DOHH2 (cell line): ENCODE data around the gene SLC35E2B.

Source experiments
- H3F3A ChIP-seq: fragments of 200-600 bp; sonication (generic), shearing (Covaris generic); 2 replicates; pipeline ENCODE4 v1.6.0; 2016; ENCODE audit warnings: antibody characterized with exemption, mild to moderate bottlenecking; ENCODE audit not compliant: control insufficient read depth, insufficient read depth
- H3K27ac ChIP-seq: fragments of 200-600 bp; sonication (generic); 2 replicates; pipeline ENCODE4 v1.5.1; 2014; ENCODE audit warnings: low read depth, mild to moderate bottlenecking, low read length, moderate library complexity
- H3K27me3 ChIP-seq: fragments of 200-600 bp; sonication (generic); 2 replicates; pipeline ENCODE4 v1.6.1; 2014; ENCODE audit warnings: mild to moderate bottlenecking, low read length, mixed read lengths; ENCODE audit not compliant: control insufficient read depth
- H3K36me3 ChIP-seq: fragments of 200-600 bp; sonication (generic); 2 replicates; pipeline ENCODE4 v1.6.1; 2014; ENCODE audit warnings: mild to moderate bottlenecking, low read length, moderate library complexity, mixed read lengths; ENCODE audit not compliant: control insufficient read depth
- H3K4me1 ChIP-seq: fragments of 200-600 bp; sonication (generic); 2 replicates; pipeline ENCODE4 v1.6.1; 2014; ENCODE audit warnings: mild to moderate bottlenecking, low read length, mixed read lengths; ENCODE audit not compliant: control insufficient read depth
- H3K4me2 ChIP-seq: fragments of 200-600 bp; sonication (generic); 2 replicates; pipeline ENCODE4 v1.6.0; 2014; ENCODE audit warnings: mild to moderate bottlenecking, low read length, moderate library complexity
- H3K4me3 ChIP-seq: fragments of 200-600 bp; sonication (generic); 2 replicates; pipeline ENCODE4 v1.5.1; 2014; ENCODE audit warnings: mild to moderate bottlenecking, low read length, mixed read lengths
- H3K79me2 ChIP-seq: fragments of 200-600 bp; sonication (generic); 2 replicates; pipeline ENCODE4 v1.6.1; 2014; ENCODE audit warnings: mild to moderate bottlenecking, low read length, mixed read lengths; ENCODE audit not compliant: control insufficient read depth
- H3K9me2 ChIP-seq: fragments of 200-600 bp; sonication (generic); replicated peaks from 2 replicates; pipeline ENCODE4 v1.6.1; 2014; ENCODE audit warnings: mild to moderate bottlenecking, low read length, mixed read lengths; ENCODE audit not compliant: control insufficient read depth
- H3K9me3 ChIP-seq: fragments of 200-600 bp; sonication (generic); 2 replicates; pipeline ENCODE4 v1.6.1; 2014; ENCODE audit warnings: antibody characterized with exemption, low read length, mixed read lengths; ENCODE audit not compliant: control insufficient read depth, insufficient read depth
- H4K20me1 ChIP-seq: fragments of 200-600 bp; sonication (generic); 2 replicates; pipeline ENCODE4 v1.6.0; 2014; ENCODE audit warnings: low read depth, mild to moderate bottlenecking, antibody characterized with exemption, low read length, moderate library complexity; ENCODE audit not compliant: control insufficient read depth, insufficient read depth
- EZH2phosphoT487 ChIP-seq: fragments of 200-600 bp; sonication (generic); IDR thresholded peaks from 2 replicates; pipeline ENCODE4 v1.6.1; 2017; ENCODE audit warnings: borderline replicate concordance, mild to moderate bottlenecking, antibody characterized with exemption, low read length, moderate library complexity, mixed read lengths
- TF ChIP-seq, protein P1 (sequence below): fragments of 200-600 bp; sonication (generic); IDR thresholded peaks from one replicate; pipeline ENCODE4 v1.5.1; 2014; ENCODE audit warnings: antibody characterized with exemption, mild to moderate bottlenecking, low read depth, low read length; ENCODE audit not compliant: poor library complexity, severe bottlenecking

SLC35E2B gene

DNA sequence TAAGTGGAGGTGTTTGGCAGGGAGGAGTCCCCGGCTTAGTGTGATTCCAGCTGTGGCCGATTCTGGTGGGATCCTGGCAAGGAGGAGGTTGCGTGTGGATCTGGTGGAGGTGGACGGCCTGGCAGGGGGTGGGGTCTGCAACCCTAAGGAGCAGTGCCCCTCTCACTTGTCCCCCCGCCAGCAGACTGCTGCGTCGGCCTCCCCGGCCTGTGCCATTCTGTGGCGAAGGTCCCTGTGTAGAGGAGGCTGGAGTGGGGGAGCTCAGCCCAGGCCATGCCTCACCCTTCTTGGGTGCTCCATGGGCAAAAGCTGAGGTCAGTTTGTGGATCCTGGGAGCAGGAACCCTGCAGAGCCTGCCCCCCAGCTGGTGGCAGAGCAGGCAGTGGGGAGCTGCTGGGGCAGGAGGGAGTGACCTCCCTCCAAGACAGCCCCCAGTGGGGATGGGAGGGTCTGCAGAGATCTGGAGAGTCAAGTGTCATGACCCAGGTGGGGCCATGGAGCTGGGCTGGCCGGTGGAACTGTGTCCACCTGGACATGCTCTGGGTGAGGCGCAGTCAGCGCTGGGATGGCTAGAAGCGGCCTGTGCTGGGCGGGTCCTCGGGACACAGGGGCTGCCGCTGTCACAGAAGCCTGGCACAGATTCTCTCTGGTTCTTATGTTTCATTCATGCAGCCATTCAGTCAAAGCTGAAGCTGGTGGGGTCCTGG lies 72.0 kb downstream of the SLC35E2B start:
- no peak overlapping the region for H3K27ac ChIP-seq
- no peaks in the 10 kb centered on the region for H3K9me2 ChIP-seq
- H3K4me2 ChIP-seq: no peak overlapping the region
- TF ChIP-seq, protein P1, sequence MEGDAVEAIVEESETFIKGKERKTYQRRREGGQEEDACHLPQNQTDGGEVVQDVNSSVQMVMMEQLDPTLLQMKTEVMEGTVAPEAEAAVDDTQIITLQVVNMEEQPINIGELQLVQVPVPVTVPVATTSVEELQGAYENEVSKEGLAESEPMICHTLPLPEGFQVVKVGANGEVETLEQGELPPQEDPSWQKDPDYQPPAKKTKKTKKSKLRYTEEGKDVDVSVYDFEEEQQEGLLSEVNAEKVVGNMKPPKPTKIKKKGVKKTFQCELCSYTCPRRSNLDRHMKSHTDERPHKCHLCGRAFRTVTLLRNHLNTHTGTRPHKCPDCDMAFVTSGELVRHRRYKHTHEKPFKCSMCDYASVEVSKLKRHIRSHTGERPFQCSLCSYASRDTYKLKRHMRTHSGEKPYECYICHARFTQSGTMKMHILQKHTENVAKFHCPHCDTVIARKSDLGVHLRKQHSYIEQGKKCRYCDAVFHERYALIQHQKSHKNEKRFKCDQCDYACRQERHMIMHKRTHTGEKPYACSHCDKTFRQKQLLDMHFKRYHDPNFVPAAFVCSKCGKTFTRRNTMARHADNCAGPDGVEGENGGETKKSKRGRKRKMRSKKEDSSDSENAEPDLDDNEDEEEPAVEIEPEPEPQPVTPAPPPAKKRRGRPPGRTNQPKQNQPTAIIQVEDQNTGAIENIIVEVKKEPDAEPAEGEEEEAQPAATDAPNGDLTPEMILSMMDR: no peak
- no peak for TF ChIP-seq EZH2phosphoT487
- no peak overlapping the region for H3K4me3 ChIP-seq
- H3F3A ChIP-seq: no peaks in the 10 kb centered on the region
- peaks cover 10% of the 10 kb centered on the region for H3K4me1 ChIP-seq
- H3K36me3 ChIP-seq: no peaks in the 10 kb centered on the region; the same call in 1 of the 2 replicates
- H3K9me3 ChIP-seq: no peaks in the 10 kb centered on the region
- peaks cover 10% of the 10 kb centered on the region for H3K79me2 ChIP-seq
- H3K27me3 ChIP-seq: no peaks in the 10 kb centered on the region
- H4K20me1 ChIP-seq: peaks cover 7% of the 10 kb centered on the region; the same call in 1 of the 2 replicates

DNA sequence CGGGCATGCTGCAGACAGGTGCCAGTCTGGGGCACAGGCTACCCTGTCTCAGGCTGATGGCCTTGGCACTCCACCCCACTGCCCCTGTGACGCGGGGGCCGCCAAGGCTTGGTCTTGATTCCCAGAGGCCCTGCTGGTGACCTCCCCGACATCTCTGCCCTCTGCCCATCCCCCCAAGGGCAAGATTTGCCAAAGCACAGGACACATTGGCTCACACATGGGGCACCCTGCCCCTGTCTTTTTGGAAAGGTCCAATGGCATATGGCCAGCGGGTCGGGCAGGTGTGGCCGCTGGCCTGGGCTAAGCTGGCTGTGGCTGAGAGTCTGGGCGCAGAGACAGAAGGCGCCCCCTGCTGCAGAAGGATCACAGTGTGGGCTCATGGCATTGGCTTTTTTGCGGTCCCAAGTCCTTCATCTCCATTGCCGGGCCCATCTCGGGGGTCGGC lies 72.7 kb downstream of the SLC35E2B start:
- Histone ChIP-seq H3K27ac (no peak overlapping the region), H3K36me3 (peaks cover 3% of the 10 kb centered on the region), H3K4me3 (no peak overlapping the region), H3K27me3 (no peaks in the 10 kb centered on the region), H3K79me2 (peaks cover 12% of the 10 kb centered on the region), H3K4me2 (no peak overlapping the region), H4K20me1 (peaks cover 7% of the 10 kb centered on the region; the same call in 1 of the 2 replicates), H3K4me1 (peaks cover 10% of the 10 kb centered on the region), H3F3A (no peaks in the 10 kb centered on the region; the same call in 1 of the 2 replicates), H3K9me3 (no peaks in the 10 kb centered on the region), H3K9me2 (no peaks in the 10 kb centered on the region)
- TF ChIP-seq, protein P1: peak; percentile 46
- TF ChIP-seq EZH2phosphoT487: no peak

DNA sequence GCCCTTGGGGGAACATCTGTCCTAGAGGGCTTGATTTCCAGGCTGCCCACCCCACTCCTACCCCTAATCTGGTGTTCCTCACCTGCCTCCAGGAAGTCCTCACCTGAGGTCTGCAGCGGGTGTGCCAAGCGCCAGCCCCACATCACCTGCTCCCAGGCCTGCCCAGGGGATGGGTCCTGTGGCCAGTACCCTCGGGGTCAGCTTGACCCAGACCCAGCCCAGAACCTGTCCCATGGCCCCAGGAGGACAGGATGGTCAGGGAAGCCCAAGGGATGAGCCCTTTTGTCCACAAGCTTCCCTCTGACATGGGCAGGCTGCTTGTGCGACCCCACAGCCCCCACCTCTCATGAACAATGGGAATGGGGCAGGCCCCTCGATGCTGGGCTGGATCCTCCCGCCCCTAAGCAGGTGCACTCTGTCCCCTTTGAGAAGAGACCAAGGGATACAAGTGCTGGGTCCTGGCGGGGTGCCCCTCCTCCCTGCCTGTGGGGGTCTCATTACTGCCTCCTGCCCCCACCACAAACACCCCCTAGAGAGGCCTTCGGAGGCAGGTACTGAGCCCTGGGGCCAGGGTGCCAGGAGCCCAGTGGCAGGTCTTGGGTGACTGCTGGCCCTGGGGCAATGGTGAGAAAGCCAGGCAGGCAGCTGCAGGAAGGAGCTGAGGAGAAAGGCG lies 74.1 kb downstream of the SLC35E2B start:
- H3K79me2 ChIP-seq: peaks cover 25% of the 10 kb centered on the region

More for the DNA sequence above, 74.1 kb downstream of the SLC35E2B start:
- H3F3A ChIP-seq: no peaks in the 10 kb centered on the region; the same call in 1 of the 2 replicates
- TF ChIP-seq EZH2phosphoT487: no peak
- TF ChIP-seq, protein P1: no peak
- H3K9me3 ChIP-seq: no peaks in the 10 kb centered on the region
- no peak overlapping the region for H3K4me3 ChIP-seq
- no peaks in the 10 kb centered on the region for H3K9me2 ChIP-seq
- H3K4me2 ChIP-seq: no peak overlapping the region
- H3K27me3 ChIP-seq: no peaks in the 10 kb centered on the region
- H3K4me1 ChIP-seq: peaks cover 23% of the 10 kb centered on the region
- no peak overlapping the region for H3K27ac ChIP-seq
- H3K36me3 ChIP-seq: peaks cover 3% of the 10 kb centered on the region
- H4K20me1 ChIP-seq: peaks cover 7% of the 10 kb centered on the region; the same call in 1 of the 2 replicates
